Spleen (tissue), 7 donors: ENCODE measurements around the gene AFAP1.

Source experiments
- CTCF ChIP-seq, 11 experiments: fragments of 200-600 bp in 7 of 11; fragments of 450-650 bp in 4 of 11; sonication (generic) in 4 of 11; IDR thresholded peaks in 8 of 11; conservative IDR thresholded peaks in 3 of 11; 1 replicate in 7 of 11; 2 replicates in 4 of 11; pipeline versions ENCODE4 v1.4.0 to v1.8.0; 2016 to 2021; ENCODE audit warnings: antibody characterized with exemption in 11 of 11, inconsistent platforms in 4 of 11, mild to moderate bottlenecking in 1 of 11
- POLR2A ChIP-seq, 3 donors: fragments of 450-650 bp; IDR thresholded peaks; one replicate each; pipeline ENCODE4 v1.5.1; 2017; ENCODE audit warnings: antibody characterized with exemption in 3 of 3, mild to moderate bottlenecking in 1 of 3
- donor health status: DM: no; HTN: no; CAD: no; lungs with moderate emphysema.
- donor health status: DM: no; HTN: no; CAD: no.
- donor health status: DM: no; HTN: no; CAD: no.

DNA sequence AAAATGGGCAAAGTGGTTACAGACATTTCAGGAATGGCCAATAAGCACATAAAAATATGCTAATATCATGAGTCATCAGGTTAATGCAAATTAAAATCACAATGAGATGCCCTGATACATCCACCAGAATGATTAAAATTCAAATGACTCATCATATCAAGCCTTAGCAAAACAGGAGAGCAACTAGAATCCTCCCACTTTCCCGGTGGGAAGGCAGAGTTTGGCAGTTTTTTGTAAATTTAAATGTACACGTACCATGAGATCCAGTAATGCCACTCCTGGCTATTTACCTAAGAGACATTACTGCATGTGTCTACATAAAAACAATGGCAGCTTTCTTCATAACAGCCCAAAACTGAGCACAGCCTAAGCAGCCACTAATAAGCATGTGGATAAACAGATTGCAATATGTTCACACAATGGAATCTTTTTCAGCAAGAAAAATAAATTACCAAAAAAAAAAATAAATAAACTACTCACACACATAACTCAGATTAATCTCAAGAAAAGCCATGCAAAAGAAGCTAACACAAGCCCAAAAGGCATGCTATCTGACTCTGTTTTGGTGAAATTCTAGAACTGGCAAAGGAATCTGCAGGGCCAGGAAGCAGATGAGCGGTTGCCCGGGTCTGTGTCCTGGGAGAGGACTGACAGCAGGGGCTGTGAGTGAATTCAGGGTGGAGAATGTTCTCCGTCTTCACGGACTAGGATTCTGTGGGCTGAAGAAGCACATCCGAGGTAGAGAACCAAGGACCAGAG, 48.8 kb downstream of the AFAP1 start:
- TF ChIP-seq CTCF (IDR thresholded peaks at IDR 0.05 in 8 of 11, conservative IDR thresholded peaks at IDR 0.05 in 3 of 11) (no peak), POLR2A (IDR thresholded peaks at IDR 0.05) (no peak)
